ENCODE data around the gene TP53I13.

The TP53I13 gene

GRCh38 chr17:29595943-29596774 lies 27.7 kb downstream of the TP53I13 start:
- ChIA-PET CTCF (interaction anchor here (0.6 to 1.7 kb wide), 3 partner anchors 8 to 335 kb away, joined by 3 to 8 read pairs (median 3); no protein-coding TSS in a partner anchor), POLR2A (interaction anchor here (0.7 kb wide), 1 partner anchor 42 kb away, joined by 4 read pairs; no protein-coding TSS in a partner anchor)
- Histone ChIP-seq H3K27ac (ENCODE audit: extremely low read depth, low read depth, low read length) (no peak overlapping the region), H3K4me3 (ENCODE audit: low read depth, low read length) (no peak overlapping the region), H3K4me1 (ENCODE audit: control insufficient read depth, insufficient read depth, low read length) (peaks cover 36% of the 10 kb centered on the region), H3K9me3 (ENCODE audit: control insufficient read depth, insufficient read depth, low read depth, low read length) (no peaks in the 10 kb centered on the region), H3K36me3 (ENCODE audit: control insufficient read depth in 2 of 2, insufficient read depth in 1 of 2, low read length in 2 of 2) (no peaks in the 10 kb centered on the region)
- peak; percentile 44 for TF ChIP-seq GLIS1 (tag by site-specific recombination; IDR thresholded peaks at IDR 0.05)
- TF ChIP-seq EGR2 (tag by site-specific recombination; IDR thresholded peaks at IDR 0.05; ENCODE audit: low read depth): peak; percentile 82
- TF ChIP-seq YY1 (tag by site-specific recombination; IDR thresholded peaks at IDR 0.05): no peak
- TF ChIP-seq ZFHX2 (tag by site-specific recombination; conservative IDR thresholded peaks at IDR 0.05): peak; percentile 94
- peak; percentile 71; the same call in 1 of the 2 replicates for TF ChIP-seq HIC1 (tag by site-specific recombination; IDR thresholded peaks at IDR 0.05)
- TF ChIP-seq ZIC2 (tag by site-specific recombination; IDR thresholded peaks at IDR 0.05): peak; percentile 52
- 0 out of 2 replicates have a peak, but pooled peaks have one; percentile 18 for TF ChIP-seq SP3 (tag by site-specific recombination; IDR thresholded peaks at IDR 0.05)
- TF ChIP-seq ZNF600 (tag by site-specific recombination; IDR thresholded peaks at IDR 0.05): peak; percentile 59; the same call in 1 of the 2 replicates
- TF ChIP-seq ZNF146 (tag by site-specific recombination; IDR thresholded peaks at IDR 0.05): no peak
- no peak for TF ChIP-seq ZNF513 (tag by site-specific recombination; IDR thresholded peaks at IDR 0.05)
- TF ChIP-seq ZBTB8A (tag by site-specific recombination; IDR thresholded peaks at IDR 0.05): peak; percentile 23; the same call in 1 of the 2 replicates

GRCh38 chr17:29596811-29597210 lies 28.3 kb downstream of the TP53I13 start:
- H3K4me1 ChIP-seq (ENCODE audit: control insufficient read depth, insufficient read depth, low read length): peaks cover 36% of the 10 kb centered on the region

GRCh38 chr17:29597361-29598172 lies 29.1 kb downstream of the TP53I13 start:
- ChIA-PET POLR2A (interaction anchor here (0.5 to 1.4 kb wide), 3 partner anchors 21 to 834 kb away, joined by 3 to 6 read pairs (median 3); partner anchors contain the start of gene CORO6), CTCF (interaction anchor here (0.9 to 1.7 kb wide), 4 partner anchors 21 to 424 kb away, joined by 3 to 8 read pairs (median 4); no protein-coding TSS in a partner anchor)
- no peak for TF ChIP-seq ZBTB7A (tag by site-specific recombination; IDR thresholded peaks at IDR 0.05; ENCODE audit: low read depth)
- TF ChIP-seq ZNF654 (tag by site-specific recombination; IDR thresholded peaks at IDR 0.05; ENCODE audit: low read depth): no peak
- TF ChIP-seq ZSCAN18 (tag by site-specific recombination; IDR thresholded peaks at IDR 0.05): no peak
- no peak for TF ChIP-seq ZNF19 (tag by site-specific recombination; IDR thresholded peaks at IDR 0.05; ENCODE audit: low read depth)
- TF ChIP-seq MEIS1 (CRISPR knock-in tag; IDR thresholded peaks at IDR 0.05; ENCODE audit: borderline replicate concordance): no peak
- no peak for TF ChIP-seq ZNF404 (tag by site-specific recombination; IDR thresholded peaks at IDR 0.05)
- no peak for TF ChIP-seq ZBTB49 (tag by site-specific recombination; IDR thresholded peaks at IDR 0.05; ENCODE audit: low read depth)
- TF ChIP-seq ZBTB8A (tag by site-specific recombination; IDR thresholded peaks at IDR 0.05): peak; percentile 86

More at GRCh38 chr17:29596811-29597210, 28.3 kb downstream of the TP53I13 start:
- Histone ChIP-seq H3K9me3 (ENCODE audit: control insufficient read depth, insufficient read depth, low read depth, low read length) (no peaks in the 10 kb centered on the region), H3K4me3 (ENCODE audit: low read depth, low read length) (no peak overlapping the region), H3K27ac (ENCODE audit: extremely low read depth, low read depth, low read length) (peak overlapping the region; percentile 61), H3K36me3 (ENCODE audit: control insufficient read depth in 2 of 2, insufficient read depth in 1 of 2, low read length in 2 of 2) (no peaks in the 10 kb centered on the region)
- TF ChIP-seq ZNF391 (tag by site-specific recombination; IDR thresholded peaks at IDR 0.05; ENCODE audit: borderline replicate concordance, low read depth) (no peak), KLF8 (tag by site-specific recombination; IDR thresholded peaks at IDR 0.05) (0 out of 2 replicates have a peak, but pooled peaks have one; percentile 20), KLF1 (tag by site-specific recombination; IDR thresholded peaks at IDR 0.05) (peak; percentile 50)
- ChIA-PET POLR2A (interaction anchor here (1.0 to 1.4 kb wide), 2 partner anchors 21 to 26 kb away, joined by 3 read pairs; partner anchors contain the start of gene CORO6), CTCF (interaction anchor here (0.6 to 1.7 kb wide), 4 partner anchors 9 to 334 kb away, joined by 3 to 8 read pairs (median 4); no protein-coding TSS in a partner anchor)

More at GRCh38 chr17:29597361-29598172, 29.1 kb downstream of the TP53I13 start:
- Histone ChIP-seq H3K4me3 (ENCODE audit: low read depth, low read length) (no peak overlapping the region), H3K9me3 (ENCODE audit: control insufficient read depth, insufficient read depth, low read depth, low read length) (no peaks in the 10 kb centered on the region), H3K36me3 (ENCODE audit: control insufficient read depth in 2 of 2, insufficient read depth in 1 of 2, low read length in 2 of 2) (no peaks in the 10 kb centered on the region), H3K27ac (ENCODE audit: extremely low read depth, low read depth, low read length) (peak overlapping the region; percentile 61), H3K4me1 (ENCODE audit: control insufficient read depth, insufficient read depth, low read length) (peaks cover 29% of the 10 kb centered on the region)

Measured in HEK293 (cell line).